ENCODE results near the gene MYRF.
A peak's percentile ranks its signal among the peaks of the same experiment; 100 is the strongest.

Gene MYRF

GRCh38 chr11:61742391-61742790 is 10.0 kb upstream of the MYRF start:
- no peak for DNase-seq

- DNase-seq: no peak
These were observed 8.8 kb upstream of the MYRF start for GRCh38 chr11:61743486-61744095.

GRCh38 chr11:61744181-61744580 is 8.3 kb upstream of the MYRF start:
- DNase-seq: no peak

GRCh38 chr11:61744609-61745156 is 7.8 kb upstream of the MYRF start:
- DNase-seq: no peak

- no peak for DNase-seq
These were observed 6.5 kb upstream of the MYRF start for GRCh38 chr11:61745781-61746441.

GRCh38 chr11:61746442-61747191 is 5.8 kb upstream of the MYRF start:
- no peak for DNase-seq

- peak; percentile 51 for DNase-seq
These were observed 5.1 kb upstream of the MYRF start for GRCh38 chr11:61747192-61747966.

- DNase-seq: no peak
These were observed 4.5 kb upstream of the MYRF start for GRCh38 chr11:61747967-61748285.

- no peak for DNase-seq
These were observed 2.7 kb upstream of the MYRF start for GRCh38 chr11:61749591-61750217.

GRCh38 chr11:61750631-61751273 is 1.7 kb upstream of the MYRF start:
- no peak for DNase-seq

- DNase-seq: no peak
These were observed 1.1 kb upstream of the MYRF start for GRCh38 chr11:61751384-61751783.

GRCh38 chr11:61752925-61753521 is 587 bp downstream of the MYRF start:
- DNase-seq: no peak

- DNase-seq: no peak
These were observed 1.2 kb downstream of the MYRF start for GRCh38 chr11:61753672-61754071.

- DNase-seq: no peak
These were observed 2.4 kb downstream of the MYRF start for GRCh38 chr11:61754534-61755482.

- DNase-seq: no peak
These were observed 3.7 kb downstream of the MYRF start for GRCh38 chr11:61756147-61756451.

- no peak for DNase-seq
These were observed 4.2 kb downstream of the MYRF start for GRCh38 chr11:61756452-61757212.

GRCh38 chr11:61757213-61757862 is 4.9 kb downstream of the MYRF start:
- no peak for DNase-seq

GRCh38 chr11:61760946-61761345 is 8.5 kb downstream of the MYRF start:
- no peak for DNase-seq

GRCh38 chr11:61761440-61762222 is 9.2 kb downstream of the MYRF start:
- no peak for DNase-seq

All from activated T-cell treated with anti-CD3 and anti-CD28 coated beads, Interleukin-2, amount 50 U/mL, for 1 hour (primary cell).